Neural cell (in vitro differentiated cells): ENCODE measurements around the gene RANBP9.

Source experiments
- CTCF ChIP-seq: fragments of 450-650 bp; IDR thresholded peaks from 2 replicates; pipeline ENCODE4 v1.5.1; 2014; ENCODE audit warnings: antibody characterized with exemption, mild to moderate bottlenecking, moderate library complexity; ENCODE audit not compliant: poor library complexity, severe bottlenecking
- MXI1 ChIP-seq: fragments of 450-650 bp; conservative IDR thresholded peaks from 2 replicates; pipeline ENCODE4 v1.6.1; 2014; ENCODE audit warnings: antibody characterized with exemption, mild to moderate bottlenecking; ENCODE audit not compliant: poor library complexity, severe bottlenecking
- TAF1 ChIP-seq: IDR thresholded peaks from 2 replicates; pipeline ENCODE4 v1.6.1; 2012; ENCODE audit warnings: low read depth

DNA sequence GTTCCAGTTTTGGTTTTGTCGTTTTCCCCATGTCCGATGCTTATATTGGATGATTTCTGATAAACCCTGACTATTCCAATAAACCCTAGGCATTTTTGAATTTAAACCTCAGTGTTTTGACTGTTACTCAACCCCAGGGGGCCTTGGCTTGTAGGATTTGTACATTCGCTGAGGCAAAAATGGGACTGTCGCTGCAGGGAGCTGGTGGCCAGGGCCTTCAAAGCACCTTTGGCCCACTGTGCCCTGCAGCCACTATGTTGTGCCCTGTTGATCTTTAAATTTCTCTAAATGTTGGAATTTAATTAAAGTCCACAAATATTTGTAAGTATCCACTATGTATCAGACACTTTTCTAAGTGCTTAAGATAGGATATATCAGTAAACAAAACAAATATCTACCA, 106.0 kb downstream of the RANBP9 start:
- no peak for TF ChIP-seq CTCF
- no peak for TF ChIP-seq MXI1
- no peak for TF ChIP-seq TAF1
